Measurements from ENCODE around the gene TBC1D22A.

DNA sequence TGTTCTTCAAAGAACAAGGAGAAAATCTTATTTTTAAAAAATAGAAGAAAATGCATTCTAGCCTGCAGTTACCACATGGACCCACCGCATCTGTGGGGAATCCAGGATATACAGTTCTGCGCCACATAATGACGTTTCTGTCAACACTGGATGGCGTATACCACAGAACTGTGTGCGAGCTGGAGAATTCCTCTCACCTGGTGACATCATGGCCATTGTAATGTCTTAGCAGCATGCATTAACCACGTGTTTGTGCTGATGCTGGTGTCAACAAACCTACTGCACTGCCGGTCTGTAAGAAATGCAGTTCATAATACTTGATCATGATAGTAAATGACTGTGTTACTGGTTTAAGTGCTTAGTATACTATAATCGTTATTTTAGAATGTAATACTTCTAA, 174.7 kb downstream of the TBC1D22A start:
- TF ChIP-seq, protein P1, sequence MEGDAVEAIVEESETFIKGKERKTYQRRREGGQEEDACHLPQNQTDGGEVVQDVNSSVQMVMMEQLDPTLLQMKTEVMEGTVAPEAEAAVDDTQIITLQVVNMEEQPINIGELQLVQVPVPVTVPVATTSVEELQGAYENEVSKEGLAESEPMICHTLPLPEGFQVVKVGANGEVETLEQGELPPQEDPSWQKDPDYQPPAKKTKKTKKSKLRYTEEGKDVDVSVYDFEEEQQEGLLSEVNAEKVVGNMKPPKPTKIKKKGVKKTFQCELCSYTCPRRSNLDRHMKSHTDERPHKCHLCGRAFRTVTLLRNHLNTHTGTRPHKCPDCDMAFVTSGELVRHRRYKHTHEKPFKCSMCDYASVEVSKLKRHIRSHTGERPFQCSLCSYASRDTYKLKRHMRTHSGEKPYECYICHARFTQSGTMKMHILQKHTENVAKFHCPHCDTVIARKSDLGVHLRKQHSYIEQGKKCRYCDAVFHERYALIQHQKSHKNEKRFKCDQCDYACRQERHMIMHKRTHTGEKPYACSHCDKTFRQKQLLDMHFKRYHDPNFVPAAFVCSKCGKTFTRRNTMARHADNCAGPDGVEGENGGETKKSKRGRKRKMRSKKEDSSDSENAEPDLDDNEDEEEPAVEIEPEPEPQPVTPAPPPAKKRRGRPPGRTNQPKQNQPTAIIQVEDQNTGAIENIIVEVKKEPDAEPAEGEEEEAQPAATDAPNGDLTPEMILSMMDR (IDR thresholded peaks at IDR 0.05; ENCODE audit: poor library complexity), result no peak
- TF ChIP-seq EZH2phosphoT487 (IDR thresholded peaks at IDR 0.05; ENCODE audit: low read depth, severe bottlenecking, unreplicated experiment), result no peak
